ENCODE results near the gene CAMK1D. TPM values are rescaled to one million over a fixed set of nuclear protein-coding genes. Genes with fewer than 3 reads are reported as not detected.

Gene CAMK1D
- total RNA-seq, 2 experiments from 2014 or later, result 19.0 to 25.6 TPM

GRCh38 chr10:12473491-12473890, 124.1 kb downstream of the CAMK1D start:
- intact Hi-C loops (cut with micrococcal nuclease; ENCODE audit: unreplicated experiment), result no loop called here
- Histone ChIP-seq H3K4me2 (ENCODE audit: low read length) (no peak overlapping the region), H3K36me3 (ENCODE audit: insufficient read depth, low read length) (no peaks in the 10 kb centered on the region), H3K27ac (ENCODE audit: low read depth, low read length, poor library complexity, severe bottlenecking) (no peak overlapping the region), H3K9me2 (ENCODE audit: insufficient read depth, low read length) (no peaks in the 10 kb centered on the region), H4K20me1 (ENCODE audit: insufficient read depth, low read length) (no peaks in the 10 kb centered on the region), H3K9me3 (ENCODE audit: low read length) (no peaks in the 10 kb centered on the region), H3K4me1 (ENCODE audit: insufficient read depth, low read length, poor library complexity, severe bottlenecking) (no peaks in the 10 kb centered on the region), H3K79me2 (ENCODE audit: insufficient read depth, low read depth, low read length) (no peaks in the 10 kb centered on the region), H2AFZ (ENCODE audit: low read length) (no peak overlapping the region), H3K4me3 (ENCODE audit: low read depth, low read length, poor library complexity, severe bottlenecking) (no peak overlapping the region)
- TF ChIP-seq CTCF (conservative IDR thresholded peaks at IDR 0.05; ENCODE audit: low read length) (no peak), EZH2phosphoT487 (IDR thresholded peaks at IDR 0.05; ENCODE audit: borderline replicate concordance, low read depth, low read length) (no peak)
- CTCF ChIA-PET (ENCODE audit: unreplicated experiment), result no interaction called here
- no TSS peak for BruUV-seq (replicated peaks)
- POLR2A ChIA-PET, result no interaction called here
- DNase-seq (ENCODE audit: low spot score), result no peak

GRCh38 chr10:12474727-12475412, 125.5 kb downstream of the CAMK1D start:
- Histone ChIP-seq H3K79me2 (ENCODE audit: insufficient read depth, low read depth, low read length) (no peaks in the 10 kb centered on the region), H3K4me2 (ENCODE audit: low read length) (no peak overlapping the region), H3K4me3 (ENCODE audit: low read depth, low read length, poor library complexity, severe bottlenecking) (no peak overlapping the region), H3K27ac (ENCODE audit: low read depth, low read length, poor library complexity, severe bottlenecking) (no peak overlapping the region), H2AFZ (ENCODE audit: low read length) (no peak overlapping the region), H3K9me2 (ENCODE audit: insufficient read depth, low read length) (no peaks in the 10 kb centered on the region), H3K36me3 (ENCODE audit: insufficient read depth, low read length) (no peaks in the 10 kb centered on the region), H4K20me1 (ENCODE audit: insufficient read depth, low read length) (no peaks in the 10 kb centered on the region), H3K4me1 (ENCODE audit: insufficient read depth, low read length, poor library complexity, severe bottlenecking) (no peaks in the 10 kb centered on the region), H3K9me3 (ENCODE audit: low read length) (no peaks in the 10 kb centered on the region)
- TF ChIP-seq EZH2phosphoT487 (IDR thresholded peaks at IDR 0.05; ENCODE audit: borderline replicate concordance, low read depth, low read length) (no peak), CTCF (conservative IDR thresholded peaks at IDR 0.05; ENCODE audit: low read length) (no peak)
- BruUV-seq (replicated peaks), result no TSS peak
- intact Hi-C loops (cut with micrococcal nuclease; ENCODE audit: unreplicated experiment), result no loop called here
- POLR2A ChIA-PET, result no interaction called here
- CTCF ChIA-PET (ENCODE audit: unreplicated experiment), result no interaction called here
- DNase-seq (ENCODE audit: low spot score), result no peak

- no TSS peak for BruUV-seq (replicated peaks)
- Histone ChIP-seq H3K4me1 (ENCODE audit: insufficient read depth, low read length, poor library complexity, severe bottlenecking) (no peaks in the 10 kb centered on the region), H3K4me3 (ENCODE audit: low read depth, low read length, poor library complexity, severe bottlenecking) (no peak overlapping the region), H4K20me1 (ENCODE audit: insufficient read depth, low read length) (no peaks in the 10 kb centered on the region), H3K36me3 (ENCODE audit: insufficient read depth, low read length) (0 out of 2 replicates have a peak, but pooled peaks cover 11% of the 10 kb centered on the region), H3K9me2 (ENCODE audit: insufficient read depth, low read length) (no peaks in the 10 kb centered on the region), H3K4me2 (ENCODE audit: low read length) (no peak overlapping the region), H3K79me2 (ENCODE audit: insufficient read depth, low read depth, low read length) (no peaks in the 10 kb centered on the region), H3K9me3 (ENCODE audit: low read length) (no peaks in the 10 kb centered on the region; the same call in 1 of the 2 replicates), H3K27ac (ENCODE audit: low read depth, low read length, poor library complexity, severe bottlenecking) (no peak overlapping the region), H2AFZ (ENCODE audit: low read length) (no peak overlapping the region)
- ChIA-PET CTCF (ENCODE audit: unreplicated experiment) (no interaction called here), POLR2A (interaction anchor here (0.7 kb wide), 1 partner anchor 167 kb away, joined by 3 read pairs; no protein-coding TSS in a partner anchor)
- TF ChIP-seq CTCF (conservative IDR thresholded peaks at IDR 0.05; ENCODE audit: low read length), result no peak
- no peak for TF ChIP-seq EZH2phosphoT487 (IDR thresholded peaks at IDR 0.05; ENCODE audit: borderline replicate concordance, low read depth, low read length)
- intact Hi-C loops (cut with micrococcal nuclease; ENCODE audit: unreplicated experiment), result no loop called here
- no peak for DNase-seq (ENCODE audit: low spot score)
These were observed 127.3 kb downstream of the CAMK1D start for GRCh38 chr10:12476656-12477055.

Data from OCI-LY7 (cell line).